DOHH2 (cell line): Measurements from ENCODE around the gene PRDM5.

ENCODE experiments used
- CTCF ChIP-seq: fragments of 200-600 bp; sonication (generic); IDR thresholded peaks from one replicate; pipeline ENCODE4 v1.5.1; 2014; ENCODE audit warnings: antibody characterized with exemption, mild to moderate bottlenecking, low read depth, low read length; ENCODE audit not compliant: poor library complexity, severe bottlenecking
- EZH2phosphoT487 ChIP-seq: fragments of 200-600 bp; sonication (generic); IDR thresholded peaks from 2 replicates; pipeline ENCODE4 v1.6.1; 2017; ENCODE audit warnings: borderline replicate concordance, mild to moderate bottlenecking, antibody characterized with exemption, low read length, moderate library complexity, mixed read lengths

GRCh38 chr4:120865985-120866384 lies 56.5 kb downstream of the PRDM5 start:
- no peak for TF ChIP-seq EZH2phosphoT487
- no peak for TF ChIP-seq CTCF
